HG02610 (cell line): ENCODE data around the gene SEMA3A.

Source experiments
- ATAC-seq: cut with Tn5 transposase; IDR thresholded peaks from one replicate; pipeline ENCODE4 v1.9.1; 2021; ENCODE audit warnings: mild to moderate bottlenecking, moderate library complexity; ENCODE audit not compliant: unreplicated experiment

Gene SEMA3A

GRCh38 chr7:84112771-84113170, 81.8 kb downstream of the SEMA3A start:
- no peak for ATAC-seq

- ATAC-seq: no peak
Measured at GRCh38 chr7:84111842-84112241, 82.7 kb downstream of the SEMA3A start.

DNA sequence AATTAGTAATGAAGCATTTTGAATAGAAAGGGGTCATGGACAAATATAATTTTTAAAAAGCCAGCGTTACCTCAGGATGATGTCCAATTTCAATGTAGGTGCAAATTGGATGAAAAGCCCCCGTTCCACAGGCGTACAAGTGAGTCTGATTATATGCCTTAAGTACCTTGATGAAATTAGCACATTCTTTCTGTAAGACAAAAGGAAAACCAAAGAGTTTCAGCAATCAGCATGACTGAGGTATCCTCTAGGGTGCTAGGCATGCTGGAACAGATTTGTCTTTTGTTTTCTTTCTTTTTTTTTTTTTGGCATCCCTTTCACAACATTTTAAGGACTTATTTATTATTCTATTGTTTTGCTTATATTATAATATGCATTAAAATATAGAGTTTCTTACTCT, 84.2 kb downstream of the SEMA3A start:
- ATAC-seq: no peak

DNA sequence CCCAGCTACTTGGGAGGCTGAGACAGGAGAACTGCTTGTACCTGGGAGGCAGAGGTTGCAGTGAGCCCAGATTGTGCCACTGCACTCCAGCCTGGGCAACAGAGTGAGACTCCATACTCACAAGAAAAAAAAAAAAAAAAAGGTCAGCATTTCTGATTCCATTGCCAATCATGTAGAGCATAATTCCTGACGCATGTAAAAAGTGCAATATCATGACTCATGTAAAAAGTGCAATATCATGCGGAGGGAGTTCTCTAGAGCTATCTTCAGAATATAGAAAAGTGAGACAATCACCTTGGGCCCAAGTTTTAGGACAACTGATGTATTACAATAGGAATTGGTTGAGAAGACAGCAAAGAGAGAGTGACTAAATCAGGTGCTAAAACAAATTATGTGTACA, 85.8 kb downstream of the SEMA3A start:
- ATAC-seq: no peak

- no peak for ATAC-seq
Measured at GRCh38 chr7:84108119-84108518, 86.5 kb downstream of the SEMA3A start.

DNA sequence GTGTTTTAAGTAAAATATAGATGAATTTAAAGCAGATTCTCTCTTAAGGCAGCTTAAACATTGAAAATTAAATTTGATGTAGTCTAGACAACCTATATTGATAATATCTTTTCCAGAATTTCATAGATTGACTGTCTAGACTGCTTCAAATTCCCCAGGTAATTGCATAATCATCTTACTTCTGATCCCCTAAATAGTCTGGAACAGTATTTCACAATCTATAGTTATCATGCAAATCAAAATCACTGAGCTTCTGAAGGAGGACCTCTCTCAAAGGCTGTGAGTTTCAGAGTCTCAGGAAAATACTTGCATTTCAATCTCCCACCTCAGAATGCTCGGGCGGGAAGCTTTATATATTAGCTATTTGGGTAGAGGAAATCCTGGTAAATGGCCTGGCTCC, 87.3 kb downstream of the SEMA3A start:
- ATAC-seq: no peak

DNA sequence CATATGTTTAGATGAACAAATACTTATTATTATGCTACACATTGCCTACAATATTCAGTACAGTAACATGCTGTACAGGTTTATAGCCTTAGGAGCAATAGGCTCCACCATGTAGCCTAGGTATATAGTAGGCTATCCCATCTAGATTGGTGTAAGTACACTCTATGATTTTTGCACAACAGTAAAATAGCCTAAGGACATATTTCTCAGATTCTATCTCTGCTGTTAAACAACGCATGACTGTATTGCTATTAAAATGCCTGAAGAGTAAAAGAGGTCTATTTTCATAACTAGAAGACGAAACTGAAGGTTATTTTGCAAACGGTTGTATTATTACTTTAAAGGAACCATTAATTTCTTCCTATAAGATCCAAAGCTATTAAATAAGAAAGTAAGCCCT, 88.3 kb downstream of the SEMA3A start:
- no peak for ATAC-seq

GRCh38 chr7:84105586-84105985, 89.0 kb downstream of the SEMA3A start:
- no peak for ATAC-seq

- ATAC-seq: no peak
Measured at GRCh38 chr7:84104826-84105225, 89.8 kb downstream of the SEMA3A start.

DNA sequence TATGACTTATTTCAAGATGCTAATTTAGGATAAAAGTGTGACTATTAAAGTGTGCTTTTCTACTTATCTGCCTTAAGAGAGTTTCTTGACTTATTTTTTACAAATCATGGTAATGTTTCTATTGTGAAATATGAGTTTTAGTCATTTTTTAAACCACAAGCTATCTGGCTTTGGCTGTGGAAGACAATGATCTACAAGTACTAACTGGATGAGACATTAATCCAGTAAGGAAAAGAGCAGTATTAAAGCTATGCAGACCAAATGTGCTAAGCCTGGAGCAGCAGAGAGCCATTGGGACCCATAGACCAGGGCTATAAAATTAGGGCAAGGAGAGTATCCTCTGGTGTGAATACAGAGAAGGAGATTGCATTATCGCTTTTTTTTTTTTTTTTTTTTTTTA, 92.4 kb downstream of the SEMA3A start:
- no peak for ATAC-seq

DNA sequence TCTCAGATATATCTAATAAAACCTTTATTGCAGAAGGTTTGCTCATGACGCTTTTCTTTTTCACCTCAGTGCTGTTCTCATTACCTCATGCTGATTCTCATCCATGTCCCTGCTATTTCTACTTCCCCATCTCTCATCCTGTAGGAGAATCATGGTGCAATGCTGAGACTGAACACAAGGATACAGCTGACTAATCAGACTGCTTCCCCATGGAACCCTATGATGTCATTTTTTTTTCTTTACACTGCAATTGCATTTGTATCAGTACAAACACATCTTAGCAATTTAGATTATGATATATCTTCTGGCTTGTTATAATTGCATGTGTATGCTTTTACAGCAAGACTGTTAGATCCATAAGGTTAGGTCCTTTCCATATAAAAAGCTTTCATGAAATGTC, 93.7 kb downstream of the SEMA3A start:
- ATAC-seq: no peak

GRCh38 chr7:84095971-84096370, 98.6 kb downstream of the SEMA3A start:
- no peak for ATAC-seq

- ATAC-seq: no peak
Measured at GRCh38 chr7:84092207-84092606, 102.4 kb downstream of the SEMA3A start.

GRCh38 chr7:84091318-84091717, 103.3 kb downstream of the SEMA3A start:
- ATAC-seq: no peak

GRCh38 chr7:84088802-84089201, 105.8 kb downstream of the SEMA3A start:
- ATAC-seq: no peak

DNA sequence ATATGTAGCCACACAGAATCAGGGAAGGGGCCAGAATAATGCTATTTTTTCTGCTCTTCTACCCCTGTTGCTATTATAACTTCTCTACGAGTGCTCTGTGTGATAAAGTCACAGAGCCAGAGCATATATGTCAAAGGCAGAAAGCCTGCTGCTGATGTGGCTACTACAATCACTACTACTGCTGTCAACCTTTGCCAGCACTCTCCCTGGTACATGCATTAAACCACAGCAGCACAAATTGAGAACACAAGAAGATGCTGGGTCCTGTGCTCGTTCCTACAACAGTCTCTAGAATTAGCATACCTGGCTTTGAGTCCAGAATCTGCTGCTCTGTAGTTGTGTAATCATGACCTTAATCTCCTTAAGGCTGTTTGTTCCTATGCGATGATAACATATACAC, 108.6 kb downstream of the SEMA3A start:
- no peak for ATAC-seq

DNA sequence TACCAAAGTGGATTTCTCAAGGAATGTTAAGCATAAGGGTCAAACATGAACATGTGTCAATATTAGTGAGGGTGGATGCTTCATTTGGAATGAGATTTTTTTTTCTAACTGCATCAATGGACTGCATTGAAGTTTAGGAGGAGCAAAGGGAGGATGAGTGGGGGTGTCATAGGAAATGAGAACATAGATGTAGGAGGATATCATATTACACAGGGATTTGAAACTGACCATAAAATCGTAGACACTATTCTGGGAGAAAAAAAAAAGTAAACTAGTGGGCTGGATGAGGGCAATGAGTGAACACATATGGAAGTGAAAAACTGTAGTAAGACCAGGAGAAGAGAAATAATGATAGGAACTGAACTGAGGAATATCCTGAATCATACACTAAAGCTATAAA, 109.4 kb downstream of the SEMA3A start:
- no peak for ATAC-seq

DNA sequence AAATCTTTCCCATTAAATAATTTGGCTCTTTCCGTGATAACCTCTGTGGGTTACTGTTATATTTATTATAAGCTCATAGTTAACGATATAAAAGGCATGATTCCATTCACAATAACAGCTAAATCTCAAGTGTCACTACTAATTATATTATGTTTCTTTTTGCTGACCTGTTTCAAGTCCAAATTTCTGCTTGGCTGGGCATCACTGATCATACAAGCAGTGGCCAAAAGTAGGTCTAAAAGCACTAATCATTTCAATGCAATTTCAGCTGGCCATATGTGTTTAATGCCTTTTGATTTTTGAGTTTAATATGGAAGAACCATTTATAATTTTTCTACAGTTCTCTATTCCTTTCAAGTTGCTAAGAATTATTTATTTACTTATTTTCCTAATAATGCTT, 110.7 kb downstream of the SEMA3A start:
- ATAC-seq: no peak

GRCh38 chr7:84081973-84082522, 112.5 kb downstream of the SEMA3A start:
- ATAC-seq: no peak

GRCh38 chr7:84077336-84077735, 117.3 kb downstream of the SEMA3A start:
- no peak for ATAC-seq

- no peak for ATAC-seq
Measured at GRCh38 chr7:84076219-84076618, 118.4 kb downstream of the SEMA3A start.

DNA sequence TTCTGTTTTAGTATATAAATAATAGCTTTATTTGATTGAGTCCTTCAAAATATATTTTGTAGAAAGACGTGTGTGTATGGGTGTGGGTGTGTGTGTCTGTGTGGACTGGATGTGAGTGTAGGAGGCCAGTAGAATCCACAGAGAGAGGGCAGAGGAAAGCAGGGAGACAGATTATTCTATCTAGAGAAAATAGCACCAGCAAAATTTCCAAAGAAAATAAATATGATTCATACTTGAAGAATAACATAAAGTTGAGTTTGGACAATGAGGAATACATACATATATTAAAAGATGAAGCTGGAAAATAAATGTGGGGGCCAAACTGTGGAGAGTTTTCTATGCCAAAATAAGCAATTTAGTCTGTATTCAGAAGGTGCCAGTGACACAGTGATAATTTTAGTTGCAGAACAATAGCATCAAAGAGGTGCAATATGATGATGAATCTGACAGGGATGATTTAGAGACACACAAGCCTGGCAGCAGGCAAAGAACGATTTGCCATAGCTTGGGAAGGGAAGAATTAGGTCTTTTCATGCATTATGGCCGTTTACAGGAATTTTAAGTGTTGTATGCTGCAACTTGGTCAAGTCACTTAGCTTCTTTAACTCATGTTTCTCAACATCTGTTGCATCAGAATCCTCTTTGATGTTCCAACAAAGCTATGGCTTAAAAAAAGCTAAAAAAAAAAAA, 121.3 kb downstream of the SEMA3A start:
- ATAC-seq: no peak

- ATAC-seq: no peak
Measured at GRCh38 chr7:84070770-84071169, 123.8 kb downstream of the SEMA3A start.
